GM19025 (cell line): ENCODE results near the gene NOS3.
"Not testable (repeated sequence)": the region's sequence is repeated elsewhere in the genome, so short reads cannot be mapped to it uniquely, and the experiment has no call there.

ENCODE experiments used
- ATAC-seq: cut with Tn5 transposase; IDR thresholded peaks from one replicate; pipeline ENCODE4 v1.9.1; 2021; ENCODE audit warnings: mild to moderate bottlenecking, low read depth, moderate library complexity; ENCODE audit not compliant: unreplicated experiment

Gene NOS3

DNA sequence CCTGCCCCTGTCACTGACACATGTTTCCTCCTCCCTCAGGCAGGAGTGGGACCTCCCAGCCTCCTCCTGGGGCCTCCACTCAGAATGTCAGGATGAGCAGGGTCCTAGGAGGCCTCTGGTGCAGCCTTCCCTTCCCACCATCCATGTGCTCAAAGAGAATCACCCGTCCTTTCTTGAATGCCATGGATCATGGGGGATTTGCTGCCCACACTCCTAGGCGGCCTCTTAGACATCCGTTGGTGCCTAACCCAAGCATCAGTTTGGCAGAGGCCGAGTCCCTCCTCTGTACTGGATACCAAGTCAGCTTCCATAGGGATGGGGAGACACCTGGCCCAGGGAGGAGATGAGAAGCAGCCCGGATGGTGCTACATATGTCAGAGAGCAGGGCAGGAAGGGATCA lies 7.0 kb downstream of the NOS3 start:
- ATAC-seq = no peak

DNA sequence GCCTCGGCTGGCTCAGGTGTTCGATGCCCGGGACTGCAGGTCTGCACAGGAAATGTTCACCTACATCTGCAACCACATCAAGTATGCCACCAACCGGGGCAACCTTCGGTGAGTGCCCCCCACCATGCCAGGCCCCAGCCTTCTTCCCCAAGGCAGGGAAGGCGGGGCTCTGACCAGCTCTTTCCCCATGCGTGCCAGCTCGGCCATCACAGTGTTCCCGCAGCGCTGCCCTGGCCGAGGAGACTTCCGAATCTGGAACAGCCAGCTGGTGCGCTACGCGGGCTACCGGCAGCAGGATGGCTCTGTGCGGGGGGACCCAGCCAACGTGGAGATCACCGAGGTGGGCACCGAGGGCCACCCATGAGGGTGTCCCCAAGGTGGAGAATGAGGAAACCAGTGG lies 7.5 kb downstream of the NOS3 start:
- no peak for ATAC-seq

DNA sequence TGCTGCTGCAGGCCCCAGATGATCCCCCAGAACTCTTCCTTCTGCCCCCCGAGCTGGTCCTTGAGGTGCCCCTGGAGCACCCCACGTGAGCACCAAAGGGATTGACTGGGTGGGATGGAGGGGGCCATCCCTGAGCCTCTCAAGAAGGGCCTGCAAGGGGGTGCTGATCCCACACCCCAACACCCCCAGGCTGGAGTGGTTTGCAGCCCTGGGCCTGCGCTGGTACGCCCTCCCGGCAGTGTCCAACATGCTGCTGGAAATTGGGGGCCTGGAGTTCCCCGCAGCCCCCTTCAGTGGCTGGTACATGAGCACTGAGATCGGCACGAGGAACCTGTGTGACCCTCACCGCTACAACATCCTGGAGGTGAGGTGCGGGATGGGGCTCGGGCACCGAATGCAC lies 8.2 kb downstream of the NOS3 start:
- ATAC-seq = no peak

DNA sequence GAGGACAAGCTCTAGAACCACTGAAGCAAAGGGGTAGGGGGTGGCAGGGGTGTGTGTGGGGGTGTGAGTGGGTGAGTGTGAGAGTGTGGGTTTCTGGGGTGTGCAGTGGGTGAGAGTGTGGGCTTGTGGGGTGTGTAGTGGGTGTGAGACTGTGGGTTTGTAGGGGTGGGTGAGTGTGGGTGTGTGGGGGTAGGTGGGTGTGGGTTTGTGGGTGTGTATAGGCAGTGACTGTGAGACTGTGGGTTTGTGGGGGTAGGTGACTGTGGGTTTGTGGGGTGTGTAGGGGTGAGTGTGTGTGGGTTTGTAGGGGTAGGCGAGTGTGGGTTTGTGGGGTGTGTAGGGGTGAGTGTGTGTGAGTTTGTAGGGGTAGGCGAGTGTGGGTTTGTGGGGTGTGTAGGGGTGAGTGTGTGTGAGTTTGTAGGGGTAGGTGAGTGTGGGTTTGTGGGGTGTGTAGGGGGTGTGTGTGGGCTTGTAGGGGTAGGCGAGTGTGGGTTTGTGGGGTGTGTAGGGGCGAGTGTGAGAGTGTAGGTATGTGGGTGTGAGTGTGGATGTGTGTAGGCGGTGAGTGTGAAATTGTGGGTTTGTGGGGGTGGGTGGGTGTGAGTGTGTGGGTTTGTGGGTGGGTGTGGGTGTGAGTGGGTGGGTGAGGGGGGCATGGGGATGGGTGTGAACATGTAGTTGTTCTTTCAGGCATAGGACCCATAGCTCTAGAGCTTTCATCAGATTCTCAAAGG lies 8.8 kb downstream of the NOS3 start:
- ATAC-seq = no peak

DNA sequence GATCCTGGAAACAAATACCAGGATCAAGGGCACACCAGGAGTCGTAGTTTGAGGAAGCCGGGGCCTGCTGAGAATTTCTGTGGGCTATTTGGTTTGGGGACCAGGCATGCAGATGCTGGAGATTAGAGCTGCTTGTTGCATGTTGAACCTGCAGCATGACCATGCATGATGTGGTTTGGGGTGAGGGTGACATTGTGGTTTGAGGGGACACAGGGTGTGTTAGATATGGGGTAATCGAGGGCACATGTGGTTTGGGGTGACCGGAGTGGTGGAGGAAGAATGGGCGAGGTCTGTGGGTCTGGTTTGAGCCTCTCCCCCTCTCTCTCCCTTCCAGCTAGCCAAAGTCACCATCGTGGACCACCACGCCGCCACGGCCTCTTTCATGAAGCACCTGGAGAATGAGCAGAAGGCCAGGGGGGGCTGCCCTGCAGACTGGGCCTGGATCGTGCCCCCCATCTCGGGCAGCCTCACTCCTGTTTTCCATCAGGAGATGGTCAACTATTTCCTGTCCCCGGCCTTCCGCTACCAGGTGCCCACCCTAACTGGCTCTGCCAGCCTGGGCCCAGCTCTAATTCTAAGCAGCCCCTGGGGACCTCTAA lies 10.2 kb downstream of the NOS3 start:
- ATAC-seq = no peak

DNA sequence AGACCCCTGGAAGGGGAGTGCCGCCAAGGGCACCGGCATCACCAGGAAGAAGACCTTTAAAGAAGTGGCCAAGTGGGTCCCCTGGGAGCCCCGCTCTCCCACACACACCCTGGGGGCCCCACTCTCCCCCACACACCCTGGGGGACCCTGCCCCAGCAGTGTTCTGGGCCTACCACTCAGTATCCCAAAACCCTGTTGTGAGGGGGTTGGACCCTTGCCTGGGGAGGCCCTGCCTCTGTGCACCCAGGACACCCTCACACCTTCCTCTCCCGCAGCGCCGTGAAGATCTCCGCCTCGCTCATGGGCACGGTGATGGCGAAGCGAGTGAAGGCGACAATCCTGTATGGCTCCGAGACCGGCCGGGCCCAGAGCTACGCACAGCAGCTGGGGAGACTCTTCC lies 10.7 kb downstream of the NOS3 start:
- no peak for ATAC-seq

DNA sequence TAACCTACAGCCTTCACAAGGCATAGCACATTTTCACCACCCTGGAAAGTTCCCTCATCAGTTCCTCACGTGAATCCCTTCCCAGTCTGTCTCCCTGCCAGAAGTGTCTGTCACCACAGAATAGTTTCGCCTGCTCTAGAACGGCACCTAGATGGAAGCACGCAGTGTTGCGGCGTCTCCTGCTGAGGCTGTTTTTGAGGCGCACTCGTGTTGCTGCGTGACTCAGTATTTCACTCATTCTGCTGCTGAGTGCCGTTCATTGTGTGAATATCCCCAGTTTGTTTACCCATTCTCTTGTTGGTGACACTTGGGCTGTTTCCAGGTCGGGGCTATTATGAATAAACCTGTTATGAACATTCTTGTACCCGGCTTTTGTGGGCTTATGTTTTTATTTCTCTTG lies 12.8 kb downstream of the NOS3 start:
- no peak for ATAC-seq

DNA sequence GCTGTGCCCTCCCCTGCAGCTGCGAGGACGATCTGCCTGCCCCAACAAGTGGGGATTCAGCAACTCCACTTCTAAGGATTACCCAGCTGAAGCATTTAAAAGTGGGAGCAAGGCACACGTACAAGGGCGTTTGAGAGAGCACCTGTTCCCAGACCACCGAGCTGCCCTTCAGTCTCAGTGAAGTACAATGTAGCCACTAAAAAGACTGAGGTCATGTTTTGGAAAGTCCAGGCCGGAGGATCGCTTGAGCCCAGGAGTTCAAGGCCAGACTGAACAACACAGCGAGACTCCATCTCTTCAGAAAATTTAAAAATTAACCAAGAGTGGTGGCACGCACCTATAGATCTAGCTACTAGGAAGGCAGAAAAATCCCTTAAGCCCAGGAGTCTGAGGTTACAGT lies 14.7 kb downstream of the NOS3 start:
- no peak for ATAC-seq

DNA sequence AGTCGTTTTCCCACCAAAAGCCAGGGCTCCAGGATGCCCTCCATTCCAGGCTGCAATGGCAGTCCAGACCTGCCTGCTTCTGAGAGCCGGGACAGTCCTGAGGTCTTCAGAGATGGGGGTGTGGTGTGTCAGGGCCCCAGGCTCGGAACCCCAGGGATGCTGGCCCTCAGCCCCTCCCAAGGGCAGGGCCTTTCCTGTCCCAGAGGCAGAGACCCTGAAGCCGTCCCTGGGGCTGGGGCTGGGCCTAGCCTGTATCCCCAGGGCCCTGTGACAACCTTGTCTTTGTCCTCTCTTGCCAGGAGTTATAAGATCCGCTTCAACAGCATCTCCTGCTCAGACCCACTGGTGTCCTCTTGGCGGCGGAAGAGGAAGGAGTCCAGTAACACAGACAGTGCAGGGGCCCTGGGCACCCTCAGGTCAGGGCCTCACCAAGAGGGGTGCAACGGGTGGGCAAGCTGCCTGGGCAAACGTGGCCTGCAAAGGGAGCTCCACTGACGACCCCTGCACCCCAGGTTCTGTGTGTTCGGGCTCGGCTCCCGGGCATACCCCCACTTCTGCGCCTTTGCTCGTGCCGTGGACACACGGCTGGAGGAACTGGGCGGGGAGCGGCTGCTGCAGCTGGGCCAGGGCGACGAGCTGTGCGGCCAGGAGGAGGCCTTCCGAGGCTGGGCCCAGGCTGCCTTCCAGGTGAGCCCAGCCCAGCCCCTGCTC lies 15.9 kb downstream of the NOS3 start:
- no peak for ATAC-seq

DNA sequence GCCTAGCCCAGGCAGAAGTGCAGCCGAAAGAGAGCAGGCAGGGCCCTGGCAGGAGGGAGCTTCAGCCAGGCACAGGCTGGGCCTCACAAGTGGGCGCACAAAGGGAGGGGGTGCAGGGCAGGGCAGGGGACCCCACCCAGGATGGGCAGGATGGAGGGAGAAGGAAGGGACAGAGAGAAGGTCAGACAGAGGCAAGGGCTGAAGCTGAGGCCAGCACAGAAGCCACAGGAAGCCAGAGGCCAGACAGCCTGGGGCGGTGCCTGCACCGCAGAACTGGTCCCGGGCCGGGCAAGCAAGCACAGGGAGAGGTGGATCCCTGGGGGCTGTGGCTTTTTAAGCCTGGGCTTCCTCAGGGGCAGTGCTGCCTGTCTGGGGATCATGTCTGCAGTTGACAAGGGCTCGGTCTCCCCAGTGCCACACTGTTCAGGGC lies 16.7 kb downstream of the NOS3 start:
- no peak for ATAC-seq

DNA sequence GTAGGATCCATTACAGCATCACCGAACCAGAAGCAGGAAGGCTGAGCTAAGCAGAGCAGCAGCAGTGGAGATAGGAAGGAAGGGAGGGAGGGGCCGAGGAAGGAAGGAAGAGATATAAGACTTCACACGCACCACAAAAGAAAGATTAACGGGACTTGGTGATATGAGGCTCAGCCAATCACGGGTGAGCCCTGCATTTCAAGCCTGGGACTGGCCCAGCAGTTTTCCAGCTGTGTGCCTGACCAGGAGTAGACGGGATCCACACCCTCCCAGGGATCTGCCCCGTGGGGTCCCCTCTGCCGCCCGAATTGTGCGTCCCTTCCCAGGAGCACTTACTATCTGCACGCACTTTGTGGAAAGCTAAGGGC lies 17.3 kb downstream of the NOS3 start:
- ATAC-seq = no peak

DNA sequence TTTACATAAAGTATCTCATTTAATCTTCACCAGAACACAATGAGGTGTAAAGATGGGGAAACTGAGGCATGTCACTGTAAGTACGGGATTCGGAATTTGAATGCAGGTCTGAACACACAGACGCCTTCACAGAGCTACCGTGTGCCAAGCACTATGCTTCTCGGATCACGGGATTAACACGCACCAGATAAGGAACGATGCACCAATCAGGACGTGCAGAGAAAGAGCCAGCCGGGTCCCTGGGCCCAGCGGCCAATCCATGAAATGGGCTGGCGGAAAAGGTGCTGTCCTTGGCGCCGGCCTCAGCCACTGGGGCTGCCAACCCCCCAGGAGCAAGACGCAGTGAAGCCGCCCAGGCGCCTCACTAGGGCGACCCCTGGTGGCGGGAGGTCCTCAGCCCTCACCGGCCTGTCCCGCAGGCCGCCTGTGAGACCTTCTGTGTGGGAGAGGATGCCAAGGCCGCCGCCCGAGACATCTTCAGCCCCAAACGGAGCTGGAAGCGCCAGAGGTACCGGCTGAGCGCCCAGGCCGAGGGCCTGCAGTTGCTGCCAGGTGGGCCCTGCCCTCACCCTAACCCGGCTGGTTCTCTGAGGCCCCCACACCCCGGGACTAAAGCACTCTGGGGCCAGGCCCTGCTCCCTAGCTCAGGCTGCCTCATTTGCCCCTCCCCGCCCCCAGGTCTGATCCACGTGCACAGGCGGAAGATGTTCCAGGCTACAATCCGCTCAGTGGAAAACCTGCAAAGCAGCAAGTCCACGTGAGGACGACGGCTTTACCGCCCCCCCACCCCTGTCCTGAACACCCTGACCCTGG lies 17.9 kb downstream of the NOS3 start:
- ATAC-seq = no peak

DNA sequence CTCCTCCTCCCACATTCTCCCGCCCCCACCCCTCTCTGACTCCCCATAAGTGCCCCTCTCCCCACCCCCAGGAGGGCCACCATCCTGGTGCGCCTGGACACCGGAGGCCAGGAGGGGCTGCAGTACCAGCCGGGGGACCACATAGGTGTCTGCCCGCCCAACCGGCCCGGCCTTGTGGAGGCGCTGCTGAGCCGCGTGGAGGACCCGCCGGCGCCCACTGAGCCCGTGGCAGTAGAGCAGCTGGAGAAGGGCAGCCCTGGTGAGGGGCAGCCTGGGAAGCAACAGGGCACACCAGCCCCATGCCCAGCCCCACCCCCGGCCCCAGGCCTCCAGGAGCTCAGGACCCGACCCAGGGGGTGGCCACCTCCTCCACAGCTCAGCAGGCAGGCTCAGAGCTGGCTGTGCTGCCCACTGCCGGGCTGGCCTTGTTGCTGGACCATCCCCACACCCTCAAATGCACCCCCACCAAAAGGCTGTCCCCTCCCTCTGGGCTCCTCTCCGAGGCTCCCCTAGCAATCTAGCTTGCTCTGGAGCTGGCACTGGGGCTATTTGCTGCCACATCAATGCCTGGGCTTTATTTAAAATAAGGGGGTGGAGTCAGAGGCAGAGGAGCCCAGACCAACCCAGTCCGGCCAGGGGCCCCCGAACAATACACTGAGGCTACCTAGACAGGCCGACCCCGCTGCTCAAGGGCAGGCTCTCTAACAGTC lies 18.7 kb downstream of the NOS3 start:
- ATAC-seq = no peak

DNA sequence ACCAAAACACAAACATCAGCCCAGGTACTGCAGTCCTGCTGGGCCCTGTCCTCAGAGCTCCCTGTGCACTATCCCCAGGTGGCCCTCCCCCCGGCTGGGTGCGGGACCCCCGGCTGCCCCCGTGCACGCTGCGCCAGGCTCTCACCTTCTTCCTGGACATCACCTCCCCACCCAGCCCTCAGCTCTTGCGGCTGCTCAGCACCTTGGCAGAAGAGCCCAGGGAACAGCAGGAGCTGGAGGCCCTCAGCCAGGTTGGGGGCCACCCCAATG lies 19.2 kb downstream of the NOS3 start:
- ATAC-seq = no peak

DNA sequence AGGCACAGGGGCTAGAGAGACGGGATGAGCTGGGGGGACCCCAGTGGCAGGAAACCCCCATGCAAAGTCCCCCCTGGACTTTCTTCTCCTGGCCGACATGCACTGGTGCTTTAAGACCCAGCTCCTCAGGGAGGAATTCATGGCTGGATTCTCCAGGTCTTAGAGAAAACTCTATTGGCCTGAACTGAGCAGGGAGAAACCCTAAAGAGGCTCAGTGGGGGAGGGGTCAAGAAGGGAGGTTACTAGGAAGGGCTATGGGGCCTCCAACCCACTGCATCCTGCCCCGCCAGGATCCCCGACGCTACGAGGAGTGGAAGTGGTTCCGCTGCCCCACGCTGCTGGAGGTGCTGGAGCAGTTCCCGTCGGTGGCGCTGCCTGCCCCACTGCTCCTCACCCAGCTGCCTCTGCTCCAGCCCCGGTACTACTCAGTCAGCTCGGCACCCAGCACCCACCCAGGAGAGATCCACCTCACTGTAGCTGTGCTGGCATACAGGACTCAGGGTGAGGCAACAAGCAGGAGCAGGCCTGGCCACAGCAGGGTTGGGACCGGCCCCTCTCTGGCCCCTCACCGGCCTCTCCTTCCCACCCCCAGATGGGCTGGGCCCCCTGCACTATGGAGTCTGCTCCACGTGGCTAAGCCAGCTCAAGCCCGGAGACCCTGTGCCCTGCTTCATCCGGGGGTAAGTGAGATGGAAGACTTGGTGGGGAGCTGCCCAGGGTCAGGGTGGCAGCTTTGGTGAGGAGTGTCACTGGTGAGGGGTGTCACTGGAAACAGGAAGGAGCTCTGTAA lies 19.7 kb downstream of the NOS3 start:
- no peak for ATAC-seq

DNA sequence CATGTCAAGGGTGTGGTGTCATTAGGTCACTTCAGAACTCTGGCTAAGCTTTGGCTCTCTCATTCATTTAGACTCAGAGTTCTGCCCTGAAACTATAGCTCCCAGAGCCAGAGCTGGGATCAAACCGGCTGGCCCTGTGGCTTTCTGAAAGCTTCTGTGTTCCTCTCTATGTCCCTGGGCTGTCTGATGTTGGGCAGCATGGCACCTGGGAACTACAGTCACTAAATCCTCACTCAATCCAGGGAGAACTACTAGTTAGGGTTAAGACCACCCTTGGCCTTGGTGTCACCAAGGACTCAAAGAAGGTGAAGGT lies 20.2 kb downstream of the NOS3 start:
- no peak for ATAC-seq

DNA sequence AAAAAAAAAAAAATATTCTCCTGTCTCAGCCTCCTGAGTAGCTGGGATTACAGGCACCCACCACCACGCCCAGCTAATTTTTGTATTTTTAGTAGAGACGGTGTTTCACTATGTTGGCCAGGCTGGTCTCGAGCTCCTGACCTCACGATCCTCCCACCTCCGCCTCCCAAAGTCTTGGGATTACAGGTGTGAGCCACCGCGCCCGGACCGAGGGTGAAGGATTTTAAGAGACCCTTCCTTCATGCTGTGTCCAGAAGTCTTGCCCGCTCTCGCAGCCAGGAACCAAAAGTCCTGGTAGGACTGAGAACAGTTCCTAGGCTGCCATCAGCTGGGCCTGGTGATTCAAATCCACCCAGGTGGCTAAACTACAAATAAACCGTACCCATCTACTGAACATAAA lies 20.8 kb downstream of the NOS3 start:
- not testable (repeated sequence) for ATAC-seq

DNA sequence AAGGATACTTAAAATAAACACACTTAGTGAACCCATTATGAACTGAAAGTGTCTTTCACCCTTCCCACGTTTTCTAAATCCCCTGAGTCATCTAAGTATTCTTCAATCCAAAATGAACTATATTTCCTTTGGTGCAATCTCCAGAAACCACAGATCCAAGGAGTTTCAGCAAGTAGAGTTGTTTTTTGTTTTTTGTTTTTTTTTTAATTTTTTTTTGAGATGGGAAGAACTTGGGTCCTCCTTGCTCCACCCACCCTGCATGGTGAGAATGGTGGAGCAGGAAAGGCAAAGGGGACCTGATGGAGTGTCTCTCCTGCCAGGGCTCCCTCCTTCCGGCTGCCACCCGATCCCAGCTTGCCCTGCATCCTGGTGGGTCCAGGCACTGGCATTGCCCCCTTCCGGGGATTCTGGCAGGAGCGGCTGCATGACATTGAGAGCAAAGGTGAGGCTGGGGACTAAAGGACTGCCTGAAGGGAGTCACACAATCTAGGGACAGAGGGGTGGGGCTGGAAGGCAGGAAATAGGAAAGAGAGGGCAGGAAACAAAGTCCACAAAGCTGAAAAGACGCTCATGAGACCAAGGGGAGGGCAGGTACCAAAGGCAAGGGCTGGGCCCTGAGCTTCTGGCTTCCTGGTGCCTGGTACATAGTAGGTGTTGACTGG lies 21.3 kb downstream of the NOS3 start:
- ATAC-seq = no peak

DNA sequence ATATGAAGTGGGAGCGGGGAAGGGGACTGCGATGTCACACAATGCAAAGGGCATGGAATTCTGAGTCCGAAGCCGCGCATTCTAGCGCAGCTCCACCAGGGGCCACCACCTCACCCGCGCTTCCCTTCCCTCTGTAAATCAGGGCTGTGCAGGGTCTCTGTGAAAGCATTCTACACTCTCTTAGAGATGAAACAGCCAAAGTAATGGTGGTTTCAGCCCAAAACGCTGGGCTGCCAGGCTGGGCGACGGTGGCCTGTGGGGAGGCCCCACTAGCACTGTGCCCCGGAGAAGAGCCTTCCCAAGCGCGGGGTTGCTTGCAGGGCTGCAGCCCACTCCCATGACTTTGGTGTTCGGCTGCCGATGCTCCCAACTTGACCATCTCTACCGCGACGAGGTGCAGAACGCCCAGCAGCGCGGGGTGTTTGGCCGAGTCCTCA lies 22.1 kb downstream of the NOS3 start:
- no peak for ATAC-seq

DNA sequence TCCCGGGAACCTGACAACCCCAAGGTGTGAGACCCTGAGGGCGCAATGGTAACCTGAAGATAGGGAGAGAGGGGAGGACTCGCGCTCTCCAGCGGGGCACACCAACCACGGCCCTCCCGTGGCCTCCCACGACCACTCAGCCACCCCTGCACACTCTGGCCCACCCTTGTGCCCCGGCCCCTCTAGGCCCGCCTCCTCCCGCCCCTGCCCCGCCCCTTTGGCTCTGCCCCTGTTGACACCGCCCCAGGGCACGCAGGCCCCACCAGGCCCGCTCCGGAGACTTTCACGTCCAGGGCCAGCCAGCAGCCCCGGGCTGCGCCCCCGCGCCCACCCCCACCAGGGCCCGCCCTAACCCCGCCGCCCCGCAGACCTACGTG lies 22.5 kb downstream of the NOS3 start:
- ATAC-seq = no peak
